Measurements from ENCODE around the gene MAGI1.

The MAGI1 gene

GRCh38 chr3:66015841-66016240 lies 22.9 kb downstream of the MAGI1 start:
- ATAC-seq (replicated peaks), result no peak
- Mint-ChIP-seq H3K27ac (no peak overlapping the region), H3K4me1 (no peaks in the 10 kb centered on the region), H3K4me3 (no peak overlapping the region), H3K9me3 (no peaks in the 10 kb centered on the region), H3K36me3 (no peaks in the 10 kb centered on the region), H3K27me3 (no peaks in the 10 kb centered on the region)
- no peak for DNase-seq

GRCh38 chr3:66014651-66015050 lies 24.1 kb downstream of the MAGI1 start:
- DNase-seq (no peak), ATAC-seq (replicated peaks) (no peak)
- no peak overlapping the region for H3K4me3 Mint-ChIP-seq
- H3K27ac Mint-ChIP-seq, result no peak overlapping the region
- H3K4me1 Mint-ChIP-seq, result no peaks in the 10 kb centered on the region
- H3K9me3 Mint-ChIP-seq, result no peaks in the 10 kb centered on the region
- H3K27me3 Mint-ChIP-seq, result no peaks in the 10 kb centered on the region
- H3K36me3 Mint-ChIP-seq, result no peaks in the 10 kb centered on the region

GRCh38 chr3:66014056-66014455 lies 24.7 kb downstream of the MAGI1 start:
- no peak for ATAC-seq (replicated peaks)
- DNase-seq, result no peak
- Mint-ChIP-seq H3K4me3 (no peak overlapping the region), H3K9me3 (no peaks in the 10 kb centered on the region), H3K27ac (no peak overlapping the region), H3K27me3 (no peaks in the 10 kb centered on the region), H3K4me1 (no peaks in the 10 kb centered on the region), H3K36me3 (no peaks in the 10 kb centered on the region)

- no peak overlapping the region for H3K4me3 Mint-ChIP-seq
- no peak overlapping the region for H3K27ac Mint-ChIP-seq
- DNase-seq, result no peak
- H3K27me3 Mint-ChIP-seq, result peaks cover 0 to 10% of the 10 kb centered on the region in 2 donors
- no peaks in the 10 kb centered on the region for H3K36me3 Mint-ChIP-seq
- H3K4me1 Mint-ChIP-seq, result no peaks in the 10 kb centered on the region
- ATAC-seq (replicated peaks), result no peak
- no peaks in the 10 kb centered on the region for H3K9me3 Mint-ChIP-seq
These were observed 26.0 kb downstream of the MAGI1 start for GRCh38 chr3:66012711-66013110.

GRCh38 chr3:66010739-66011655 lies 27.7 kb downstream of the MAGI1 start:
- H3K36me3 Mint-ChIP-seq, result no peaks in the 10 kb centered on the region
- H3K27ac Mint-ChIP-seq, result no peak overlapping the region
- H3K4me1 Mint-ChIP-seq, result no peaks in the 10 kb centered on the region
- H3K27me3 Mint-ChIP-seq, result peaks cover 6 to 10% of the 10 kb centered on the region in 2 donors
- no peak for DNase-seq
- no peak overlapping the region for H3K4me3 Mint-ChIP-seq
- ATAC-seq (replicated peaks), result no peak
- no peaks in the 10 kb centered on the region for H3K9me3 Mint-ChIP-seq

DNA sequence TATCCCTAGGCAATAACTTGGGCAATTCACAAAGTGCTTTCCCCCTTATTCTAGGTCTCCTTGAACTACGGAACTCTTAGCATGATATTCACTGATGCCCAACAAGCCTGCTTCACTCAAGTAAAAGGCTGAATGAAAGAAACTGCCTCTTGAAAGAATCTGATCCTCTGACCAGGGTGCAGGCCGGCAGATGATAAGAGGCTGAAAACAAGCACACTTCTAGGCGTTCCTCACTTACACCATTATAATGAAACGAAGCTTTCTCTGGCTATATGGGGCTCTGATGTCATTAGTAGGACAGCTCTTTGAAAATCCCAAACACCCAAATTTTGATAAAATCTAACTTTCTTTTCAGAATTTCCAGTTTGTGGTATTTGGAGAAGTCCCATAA lies 28.4 kb downstream of the MAGI1 start:
- Mint-ChIP-seq H3K27ac (no peak overlapping the region), H3K27me3 (peaks cover 6 to 10% of the 10 kb centered on the region in 2 donors), H3K4me1 (no peaks in the 10 kb centered on the region), H3K36me3 (no peaks in the 10 kb centered on the region), H3K9me3 (no peaks in the 10 kb centered on the region), H3K4me3 (no peak overlapping the region)
- DNase-seq (no peak), ATAC-seq (replicated peaks) (no peak)

- Mint-ChIP-seq H3K9me3 (no peaks in the 10 kb centered on the region), H3K27ac (no peak overlapping the region), H3K27me3 (peaks cover 10 to 11% of the 10 kb centered on the region in 2 donors), H3K4me1 (no peaks in the 10 kb centered on the region), H3K36me3 (no peaks in the 10 kb centered on the region), H3K4me3 (no peak overlapping the region)
- ATAC-seq (replicated peaks) (no peak), DNase-seq (no peak)
These were observed 34.5 kb downstream of the MAGI1 start for GRCh38 chr3:66004244-66004643.

DNA sequence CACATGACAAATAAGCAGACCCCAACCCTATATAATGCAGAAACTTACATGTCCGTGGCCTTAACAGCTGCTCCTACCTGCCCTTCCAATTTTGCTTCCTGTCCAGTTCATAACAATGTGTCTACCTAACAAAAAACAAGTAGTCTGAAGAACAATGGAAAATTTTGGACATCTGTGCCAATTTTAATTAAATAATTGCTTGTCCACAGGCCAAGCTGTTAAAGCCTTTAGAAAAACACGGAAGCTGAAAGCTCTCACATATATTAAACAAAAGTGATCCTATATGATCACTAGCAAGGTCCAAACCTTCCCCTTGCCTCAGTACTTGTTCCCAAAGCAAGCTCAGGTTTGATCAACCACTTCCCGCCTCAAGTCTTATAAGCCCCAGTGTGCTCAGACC lies 37.1 kb downstream of the MAGI1 start:
- H3K4me1 Mint-ChIP-seq, result no peaks in the 10 kb centered on the region
- H3K27ac Mint-ChIP-seq, result no peak overlapping the region
- DNase-seq (no peak), ATAC-seq (replicated peaks) (no peak)
- peaks cover 0 to 4% of the 10 kb centered on the region in 2 donors for H3K9me3 Mint-ChIP-seq
- peaks cover 0 to 9% of the 10 kb centered on the region in 2 donors for H3K27me3 Mint-ChIP-seq
- no peak overlapping the region for H3K4me3 Mint-ChIP-seq
- no peaks in the 10 kb centered on the region for H3K36me3 Mint-ChIP-seq

DNA sequence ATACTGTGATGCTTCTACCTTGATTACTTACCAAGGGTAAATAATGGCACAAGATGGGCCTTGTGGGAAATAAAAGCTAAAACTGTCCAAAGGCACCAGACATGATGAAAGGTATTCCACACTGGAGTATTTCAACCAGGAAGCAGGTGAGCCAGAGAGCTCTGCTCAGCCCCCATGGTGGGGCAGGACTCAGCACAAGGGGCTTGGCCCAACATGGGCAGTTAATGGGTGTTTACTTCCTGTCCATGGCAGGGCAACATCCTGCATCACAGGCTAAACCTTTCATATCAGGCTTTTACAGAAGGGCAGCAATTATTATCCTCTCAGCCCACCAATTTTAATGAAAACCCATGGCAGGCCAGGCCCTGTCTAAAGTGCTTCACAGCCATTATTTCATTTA lies 38.2 kb downstream of the MAGI1 start:
- Mint-ChIP-seq H3K9me3 (peaks cover 0 to 4% of the 10 kb centered on the region in 2 donors), H3K27ac (no peak overlapping the region), H3K27me3 (peaks cover 0 to 10% of the 10 kb centered on the region in 2 donors), H3K4me1 (no peaks in the 10 kb centered on the region), H3K36me3 (no peaks in the 10 kb centered on the region), H3K4me3 (no peak overlapping the region)
- DNase-seq (no peak), ATAC-seq (replicated peaks) (no peak)

DNA sequence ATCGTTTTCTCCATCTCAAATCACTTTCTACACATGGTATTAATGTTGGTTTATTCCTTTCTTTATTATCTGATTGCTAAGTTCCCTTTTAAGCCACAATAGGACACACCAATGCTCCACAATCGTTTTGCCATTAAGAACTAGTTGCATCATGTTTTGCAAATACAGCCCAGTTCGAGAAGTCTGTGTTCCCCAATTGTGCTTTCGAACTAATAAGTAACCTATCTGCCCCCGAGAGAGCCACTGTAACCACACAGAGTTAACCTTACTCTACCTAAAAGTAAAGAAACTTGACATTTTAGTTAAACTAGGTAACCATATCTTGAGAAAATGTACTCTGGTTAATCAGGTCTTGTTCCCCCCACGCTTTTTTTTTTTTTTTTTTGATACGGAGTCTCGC lies 39.1 kb downstream of the MAGI1 start:
- Mint-ChIP-seq H3K36me3 (no peaks in the 10 kb centered on the region), H3K27ac (no peak overlapping the region), H3K9me3 (peaks cover 0 to 4% of the 10 kb centered on the region in 2 donors), H3K4me3 (no peak overlapping the region), H3K4me1 (no peaks in the 10 kb centered on the region), H3K27me3 (peaks cover 0 to 10% of the 10 kb centered on the region in 2 donors)
- ATAC-seq (replicated peaks) (no peak), DNase-seq (no peak)

DNA sequence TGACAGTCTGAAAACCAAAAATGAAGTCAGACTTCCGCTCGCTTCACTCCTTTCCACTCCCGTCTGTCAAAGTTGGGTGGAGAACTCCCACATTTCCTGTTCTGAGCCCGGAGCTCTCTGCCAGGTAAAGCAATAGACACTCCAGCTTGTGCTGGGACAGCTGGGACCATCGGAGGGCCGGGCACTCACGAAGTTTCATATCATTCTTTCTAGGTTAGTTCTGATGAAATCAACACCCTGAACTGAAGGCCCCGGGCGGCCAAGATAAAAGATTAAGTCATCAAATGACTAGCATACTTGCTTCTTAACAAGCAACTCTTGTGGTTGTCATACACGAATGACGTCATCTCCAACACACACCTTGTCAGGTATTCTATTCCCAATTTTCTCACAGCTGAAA lies 42.1 kb downstream of the MAGI1 start:
- Mint-ChIP-seq H3K4me1 (no peaks in the 10 kb centered on the region), H3K27ac (no peak overlapping the region), H3K36me3 (no peaks in the 10 kb centered on the region), H3K4me3 (no peak overlapping the region), H3K27me3 (peaks cover 0 to 5% of the 10 kb centered on the region in 2 donors), H3K9me3 (peaks cover 3 to 4% of the 10 kb centered on the region in 2 donors)
- DNase-seq (no peak), ATAC-seq (replicated peaks) (no peak)

GRCh38 chr3:65995515-65995914 lies 43.2 kb downstream of the MAGI1 start:
- Mint-ChIP-seq H3K36me3 (no peaks in the 10 kb centered on the region), H3K4me1 (no peaks in the 10 kb centered on the region), H3K27me3 (peaks cover 0 to 5% of the 10 kb centered on the region in 2 donors), H3K4me3 (no peak overlapping the region), H3K9me3 (peaks cover 3 to 4% of the 10 kb centered on the region in 2 donors), H3K27ac (no peak overlapping the region)
- ATAC-seq (replicated peaks) (no peak), DNase-seq (no peak)

GRCh38 chr3:65995030-65995429 lies 43.7 kb downstream of the MAGI1 start:
- ATAC-seq (replicated peaks), result no peak
- no peak overlapping the region for H3K27ac Mint-ChIP-seq

DNA sequence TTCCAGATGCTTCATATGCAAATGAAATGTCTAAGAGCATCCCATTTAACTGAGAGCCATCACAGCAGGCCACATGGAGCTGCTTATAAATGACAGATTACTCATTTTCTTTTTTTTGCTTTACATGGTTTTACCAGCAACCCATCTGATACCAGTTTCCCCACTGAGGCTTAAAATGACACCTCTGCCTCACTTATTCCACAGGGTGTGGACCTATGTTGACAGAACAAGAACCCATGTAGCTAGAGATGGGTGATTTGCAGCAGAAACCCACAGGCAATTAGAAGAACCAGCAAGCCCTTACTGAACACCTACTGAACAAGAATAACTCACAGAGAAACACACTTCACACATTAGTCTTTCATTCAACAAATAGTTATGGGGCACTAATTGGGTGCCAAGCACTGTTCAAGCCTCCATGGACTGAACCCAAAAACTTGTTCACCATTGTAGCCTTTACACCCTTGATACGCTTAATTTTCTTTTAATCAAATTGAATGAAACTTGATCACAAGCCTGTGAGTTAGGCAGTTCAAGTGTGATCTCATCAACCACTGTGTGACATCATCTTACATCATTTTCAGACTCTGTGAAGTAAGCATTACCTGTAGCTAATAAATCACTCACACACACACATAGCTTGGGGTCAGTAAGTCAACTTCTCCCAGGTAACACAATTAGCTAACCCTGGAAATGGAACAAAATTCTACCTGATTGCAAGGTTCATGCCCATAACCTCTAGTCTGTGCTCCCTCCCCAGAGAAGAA lies 45.4 kb downstream of the MAGI1 start:
- no peaks in the 10 kb centered on the region for H3K36me3 Mint-ChIP-seq
- peaks cover 3 to 4% of the 10 kb centered on the region in 2 donors for H3K9me3 Mint-ChIP-seq
- peaks cover under 1 to 5% of the 10 kb centered on the region in 2 donors for H3K27me3 Mint-ChIP-seq
- ATAC-seq (replicated peaks) (no peak), DNase-seq (no peak)
- no peaks in the 10 kb centered on the region for H3K4me1 Mint-ChIP-seq
- H3K4me3 Mint-ChIP-seq, result no peak overlapping the region
- H3K27ac Mint-ChIP-seq, result no peak overlapping the region

More at GRCh38 chr3:65995030-65995429, 43.7 kb downstream of the MAGI1 start:
- no peak for DNase-seq
- no peak overlapping the region for H3K4me3 Mint-ChIP-seq
- no peaks in the 10 kb centered on the region for H3K36me3 Mint-ChIP-seq
- peaks cover 0 to 5% of the 10 kb centered on the region in 2 donors for H3K27me3 Mint-ChIP-seq
- H3K9me3 Mint-ChIP-seq, result peaks cover 3 to 4% of the 10 kb centered on the region in 2 donors
- no peaks in the 10 kb centered on the region for H3K4me1 Mint-ChIP-seq

GRCh38 chr3:65992106-65992505 lies 46.6 kb downstream of the MAGI1 start:
- Mint-ChIP-seq H3K36me3 (no peaks in the 10 kb centered on the region), H3K4me1 (no peaks in the 10 kb centered on the region), H3K27ac (no peak overlapping the region), H3K4me3 (no peak overlapping the region), H3K27me3 (peaks cover 3 to 5% of the 10 kb centered on the region in 2 donors), H3K9me3 (peaks cover 0 to 3% of the 10 kb centered on the region in 2 donors)
- no peak for DNase-seq
- no peak for ATAC-seq (replicated peaks)
